GM06990 (cell line): ENCODE data around the gene EAF1.

Source experiments
- DNase-seq: peaks from one replicate; pipeline ENCODE4 v3.0.0-alpha.2; 2011; ENCODE audit not compliant: insufficient read length; ENCODE audit errors: extremely low read depth
- H3K27me3 ChIP-seq: replicated peaks from 2 replicates; pipeline ENCODE4 v1.6.0; 2011; ENCODE audit warnings: low read length; ENCODE audit not compliant: control insufficient read depth, insufficient read depth
- H3K36me3 ChIP-seq: 2 replicates; pipeline ENCODE4 v1.5.1; 2011; ENCODE audit warnings: low read length; ENCODE audit not compliant: control insufficient read depth, insufficient read depth
- H3K4me3 ChIP-seq: replicated peaks from 2 replicates; pipeline ENCODE4 v1.5.1; 2011; ENCODE audit warnings: low read depth, mild to moderate bottlenecking, control low read depth, low read length
- CTCF ChIP-seq: IDR thresholded peaks from 2 replicates; pipeline ENCODE4 v1.5.1; 2011; ENCODE audit warnings: low read length, control low read depth, mild to moderate bottlenecking, inconsistent platforms; ENCODE audit not compliant: insufficient read depth, poor library complexity, severe bottlenecking

Gene EAF1

GRCh38 chr3:15428539-15428938 lies 1.1 kb downstream of the EAF1 start:
- no peaks in the 10 kb centered on the region for H3K27me3 ChIP-seq
- no peak for DNase-seq
- no peak for TF ChIP-seq CTCF
- H3K36me3 ChIP-seq, result peaks cover 4% of the 10 kb centered on the region; the same call in 1 of the 2 replicates
- H3K4me3 ChIP-seq, result peak overlapping the region; percentile 95

- Histone ChIP-seq H3K27me3 (no peaks in the 10 kb centered on the region), H3K36me3 (peaks cover 4% of the 10 kb centered on the region; the same call in 1 of the 2 replicates), H3K4me3 (peak overlapping the region; percentile 95; the same call in 1 of the 2 replicates)
- DNase-seq, result no peak
- no peak for TF ChIP-seq CTCF
Observed at GRCh38 chr3:15429080-15429479, 1.7 kb downstream of the EAF1 start.

- TF ChIP-seq CTCF, result no peak
Observed at GRCh38 chr3:15430624-15431023, 3.2 kb downstream of the EAF1 start.

GRCh38 chr3:15431256-15431837 lies 3.9 kb downstream of the EAF1 start:
- H3K4me3 ChIP-seq, result no peak overlapping the region
- no peaks in the 10 kb centered on the region for H3K27me3 ChIP-seq
- TF ChIP-seq CTCF, result no peak
- peaks cover 12% of the 10 kb centered on the region for H3K36me3 ChIP-seq
- DNase-seq, result no peak

More at GRCh38 chr3:15430624-15431023, 3.2 kb downstream of the EAF1 start:
- H3K4me3 ChIP-seq, result no peak overlapping the region
- no peaks in the 10 kb centered on the region for H3K27me3 ChIP-seq
- no peak for DNase-seq
- H3K36me3 ChIP-seq, result peaks cover 11% of the 10 kb centered on the region

GRCh38 chr3:15433531-15433930 lies 6.1 kb downstream of the EAF1 start:
- TF ChIP-seq CTCF, result no peak
- no peak overlapping the region for H3K4me3 ChIP-seq
- peaks cover 16% of the 10 kb centered on the region for H3K36me3 ChIP-seq
- no peak for DNase-seq
- no peaks in the 10 kb centered on the region for H3K27me3 ChIP-seq

GRCh38 chr3:15434756-15435155 lies 7.4 kb downstream of the EAF1 start:
- no peaks in the 10 kb centered on the region for H3K27me3 ChIP-seq
- H3K4me3 ChIP-seq, result no peak overlapping the region
- peaks cover 23% of the 10 kb centered on the region for H3K36me3 ChIP-seq
- no peak for DNase-seq
- TF ChIP-seq CTCF, result no peak
